BJ (cell line): ENCODE measurements around the gene A4GNT. TPM values are rescaled to one million over a fixed set of nuclear protein-coding genes. Genes with fewer than 3 reads are reported as not detected.
"Not testable (repeated sequence)": the region's sequence is repeated elsewhere in the genome, so short reads cannot be mapped to it uniquely, and the experiment has no call there.

Experiments used
- CTCF ChIA-PET: fragments of 350-600 bp; formaldehyde crosslinking; extraction: SDS; loops from one replicate; lab custom pipeline; 2021; ENCODE audit warnings: antibody characterized with exemption, inconsistent platforms; lab: Yijun Ruan, JAX
- POLR2A ChIA-PET: fragments of 300-600 bp; sonication (Branson Sonifier 250); formaldehyde crosslinking; extraction: SDS; loops from one replicate; lab custom pipeline; 2021; ENCODE audit warnings: antibody characterized with exemption; lab: Charles Lee
- DNase-seq: peaks from one replicate; pipeline ENCODE4 v3.0.0-alpha.2; 2011; ENCODE audit warnings: low read depth
- H3K27me3 ChIP-seq: 2 replicates; pipeline ENCODE4 v1.6.0; 2011; ENCODE audit warnings: low read length; ENCODE audit not compliant: control insufficient read depth, insufficient read depth
- H3K36me3 ChIP-seq: 2 replicates; pipeline ENCODE4 v1.5.1; 2011; ENCODE audit warnings: low read length; ENCODE audit not compliant: control insufficient read depth, insufficient read depth
- H3K4me3 ChIP-seq: 2 replicates; pipeline ENCODE4 v1.5.1; 2011; ENCODE audit warnings: low read depth, mild to moderate bottlenecking, control low read depth, low read length
- CTCF ChIP-seq: IDR thresholded peaks from 2 replicates; pipeline ENCODE4 v1.5.1; 2011; ENCODE audit warnings: low read depth, mild to moderate bottlenecking, control low read depth, inconsistent platforms, low read length, moderate library complexity; ENCODE audit not compliant: insufficient read depth
- polyA plus RNA-seq: library from polyadenylated mRNA; depleted of rRNA; stranded (reverse); fragments of >200 nt; gene quantifications from 2 replicates; pipeline ENCODE4 v1.2.3, GENCODE V29; 2011

The A4GNT gene
- polyA plus RNA-seq, 1 experiment: not detected

DNA sequence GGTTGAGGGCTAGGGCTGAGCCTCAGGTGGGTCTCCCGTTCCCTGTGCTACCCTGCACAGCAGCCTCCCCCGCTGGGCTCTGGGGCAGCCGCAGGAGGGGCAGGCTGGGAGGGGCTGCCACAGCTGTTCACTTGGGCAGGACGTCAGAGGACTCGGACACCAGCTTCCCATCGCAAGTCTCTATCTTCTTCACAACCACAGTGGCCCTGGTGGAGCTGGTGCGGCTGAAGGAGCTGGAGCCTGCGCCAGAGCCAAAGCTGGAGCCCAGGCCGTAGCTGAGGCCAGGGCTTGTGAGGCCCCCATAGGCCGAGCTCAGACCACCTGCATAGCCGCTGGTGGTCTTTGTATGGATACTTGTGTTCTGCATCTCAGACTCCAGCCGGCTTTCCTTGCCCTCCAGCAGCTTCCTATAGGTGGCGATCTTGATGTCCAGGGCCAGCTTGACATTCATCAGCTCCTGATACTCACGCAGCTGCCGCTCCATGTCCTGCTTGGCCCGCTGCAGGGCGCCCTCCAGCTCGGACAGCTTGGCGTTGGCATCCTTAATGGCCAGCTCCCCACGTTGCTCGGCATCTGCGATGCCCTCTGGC is 30.7 kb downstream of the A4GNT start:
- CTCF ChIA-PET: interaction anchor here (0.9 to 2.1 kb wide), 5 partner anchors 10 to 184 kb away, joined by 3 to 14 read pairs (median 3); partner anchors contain the start of gene DZIP1L
- peaks cover 16% of the 10 kb centered on the region for H3K36me3 ChIP-seq
- POLR2A ChIA-PET: interaction anchor here (1.1 kb wide), 1 partner anchor 13 kb away, joined by 3 read pairs; no protein-coding TSS in a partner anchor

DNA sequence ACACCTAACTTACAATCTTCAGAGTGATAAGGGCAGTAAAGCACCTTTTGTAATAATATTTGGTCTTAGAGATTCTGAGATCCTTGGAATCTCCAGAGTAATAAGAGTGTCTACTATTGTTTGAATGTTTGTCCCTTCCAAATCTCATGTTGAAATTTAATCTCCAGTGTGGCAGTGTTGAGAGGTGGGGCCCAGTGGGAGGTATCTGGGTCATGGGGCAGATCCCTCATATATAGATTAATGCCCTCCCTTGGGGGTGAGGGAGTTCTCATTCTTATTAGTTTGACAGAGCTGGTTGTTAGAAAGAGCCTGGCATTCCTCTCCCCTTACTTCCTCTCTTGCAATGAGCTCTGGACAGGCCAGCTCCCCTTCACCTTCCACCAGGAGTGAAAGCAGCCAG is 32.8 kb downstream of the A4GNT start:
- CTCF ChIA-PET: interaction anchor here (0.7 to 1.5 kb wide), 4 partner anchors 9 to 30 kb away, joined by 3 to 6 read pairs (median 3); no protein-coding TSS in a partner anchor
- DNase-seq: no peak
- Histone ChIP-seq H3K36me3 (peaks cover 19% of the 10 kb centered on the region), H3K27me3 (no peaks in the 10 kb centered on the region), H3K4me3 (no peak overlapping the region)
- POLR2A ChIA-PET: no interaction called here
- no peak for TF ChIP-seq CTCF

More for the DNA sequence above, 30.7 kb downstream of the A4GNT start:
- TF ChIP-seq CTCF: peak; percentile 28; the same call in 1 of the 2 replicates
- not testable (repeated sequence) for H3K4me3 ChIP-seq, DNase-seq, H3K27me3 ChIP-seq

DNA sequence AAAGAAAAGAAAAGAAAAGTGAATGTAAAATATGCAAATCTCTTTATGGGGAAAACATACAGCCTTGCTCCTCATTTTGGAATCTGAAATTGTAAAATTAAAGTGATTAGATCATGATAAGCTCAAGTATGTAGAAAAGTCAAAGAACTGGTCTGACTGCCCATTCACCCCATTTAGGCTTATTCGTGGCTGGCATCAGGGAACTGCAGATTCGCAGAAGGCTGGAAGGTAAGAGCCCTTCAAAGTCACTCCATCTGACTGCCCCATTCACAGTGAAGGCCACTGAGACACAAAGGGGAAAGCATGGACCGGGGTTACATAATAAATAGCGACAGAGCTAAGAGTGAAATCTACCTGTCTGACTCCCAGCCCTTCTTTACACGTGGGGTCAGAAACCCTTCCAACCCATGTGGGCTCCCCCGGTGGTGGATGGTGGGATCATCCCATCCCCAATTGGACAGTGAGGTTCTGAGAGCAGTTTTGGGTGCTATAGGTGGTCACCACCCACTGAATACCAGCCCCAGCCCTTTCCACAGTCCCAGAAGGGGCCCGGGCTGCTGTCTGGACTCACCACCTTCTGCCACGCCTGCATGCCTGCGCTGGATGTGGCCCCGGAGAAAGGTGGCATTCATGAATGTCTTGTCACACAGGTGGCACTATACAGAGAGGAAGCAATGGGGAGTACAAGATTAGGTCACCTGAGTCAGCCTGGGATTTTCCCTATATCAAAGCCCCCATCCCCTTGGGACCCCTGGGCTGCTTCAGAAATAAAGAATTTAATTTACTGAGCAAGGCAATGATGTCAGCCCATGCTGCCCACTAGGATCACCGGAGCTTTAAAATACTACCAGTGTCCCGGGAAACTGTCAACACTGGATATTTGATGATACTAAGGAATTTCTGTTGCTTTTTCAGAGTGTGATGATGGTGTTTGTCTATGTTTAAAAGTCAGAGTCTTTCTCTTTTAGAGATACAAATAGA is 34.7 kb downstream of the A4GNT start:
- H3K36me3 ChIP-seq: peaks cover 11% of the 10 kb centered on the region
- CTCF ChIA-PET: interaction anchor here (1.2 to 1.5 kb wide), 3 partner anchors 10 to 28 kb away, joined by 3 to 4 read pairs (median 4); partner anchors contain the start of gene DZIP1L

DNA sequence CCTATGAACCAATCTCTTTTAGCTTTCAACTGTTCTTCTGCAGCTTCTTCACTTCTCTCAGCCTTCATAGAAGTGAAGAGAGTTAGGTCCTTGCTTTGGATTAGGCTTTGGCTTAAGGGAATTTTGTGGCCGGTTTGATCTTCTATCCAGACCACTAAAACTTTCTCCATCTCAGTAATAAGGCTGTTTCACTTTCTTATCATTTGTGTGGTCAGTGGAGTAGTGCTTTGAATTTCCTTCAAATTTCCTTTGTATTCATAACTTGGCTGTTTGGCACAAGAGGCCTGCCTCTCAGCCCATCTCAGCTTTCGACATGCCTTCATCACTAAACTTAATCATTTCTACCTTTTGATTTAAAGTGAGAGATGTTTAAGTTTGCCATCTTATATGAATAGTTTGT is 38.5 kb downstream of the A4GNT start:
- DNase-seq: no peak
- CTCF ChIA-PET: interaction anchor here (0.9 to 3.1 kb wide), 4 partner anchors 19 to 31 kb away, joined by 3 to 13 read pairs (median 6); no protein-coding TSS in a partner anchor
- POLR2A ChIA-PET: no interaction called here
- Histone ChIP-seq H3K4me3 (no peak overlapping the region), H3K36me3 (peaks cover 9% of the 10 kb centered on the region), H3K27me3 (no peaks in the 10 kb centered on the region)
- TF ChIP-seq CTCF: no peak

More for the DNA sequence above, 34.7 kb downstream of the A4GNT start:
- Histone ChIP-seq H3K4me3 (no peak overlapping the region), H3K27me3 (no peaks in the 10 kb centered on the region)
- peak; percentile 56 for TF ChIP-seq CTCF
- no peak for DNase-seq
- POLR2A ChIA-PET: no interaction called here

- Histone ChIP-seq H3K27me3 (no peaks in the 10 kb centered on the region), H3K4me3 (no peak overlapping the region), H3K36me3 (peaks cover 13% of the 10 kb centered on the region)
- ChIA-PET POLR2A (no interaction called here), CTCF (interaction anchor here (0.8 to 2.6 kb wide), 3 partner anchors 10 to 27 kb away, joined by 4 to 14 read pairs (median 5); no protein-coding TSS in a partner anchor)
- DNase-seq: no peak
- no peak for TF ChIP-seq CTCF
These were observed 40.2 kb downstream of the A4GNT start for GRCh38 chr3:138092023-138092422.
